Muscle layer of colon (tissue), 2 donors: ENCODE results near the gene ADSL.

ENCODE experiments used
- H3K27ac ChIP-seq: one replicate; pipeline ENCODE4 v1.7.0; 2013; ENCODE audit warnings: low read depth, mild to moderate bottlenecking, low read length, moderate library complexity
- H3K27me3 ChIP-seq, 2 donors: one replicate each; pipeline ENCODE4 v1.7.0; 2013; ENCODE audit warnings: low read length in 2 of 2, mild to moderate bottlenecking in 2 of 2; ENCODE audit not compliant: insufficient read depth in 2 of 2, control insufficient read depth in 1 of 2
- H3K36me3 ChIP-seq: one replicate; pipeline ENCODE4 v1.7.0; 2013; ENCODE audit warnings: mild to moderate bottlenecking, low read length; ENCODE audit not compliant: insufficient read depth
- H3K4me1 ChIP-seq: one replicate; pipeline ENCODE4 v1.7.0; 2013; ENCODE audit warnings: mild to moderate bottlenecking, low read length; ENCODE audit not compliant: insufficient read depth
- H3K4me3 ChIP-seq, 2 donors: one replicate each; pipeline ENCODE4 v1.7.0; 2013; ENCODE audit warnings: low read length in 2 of 2, low read depth in 1 of 2, mild to moderate bottlenecking in 1 of 2, moderate library complexity in 1 of 2
- H3K9ac ChIP-seq: one replicate; pipeline ENCODE4 v1.7.0; 2013; ENCODE audit warnings: low read length
- H3K9me3 ChIP-seq: one replicate; pipeline ENCODE4 v1.7.0; 2013; ENCODE audit warnings: mild to moderate bottlenecking, low read length
- donor health status: abdominal sarcoma.
- donor health status: Adenocarcinoma of cecum.

ADSL gene

GRCh38 chr22:40329466-40329865 lies 16.8 kb upstream of the ADSL start:
- H3K27me3 ChIP-seq: no peaks in the 10 kb centered on the region
- H3K9me3 ChIP-seq: no peaks in the 10 kb centered on the region
- no peak overlapping the region for H3K27ac ChIP-seq
- peaks cover 17% of the 10 kb centered on the region for H3K36me3 ChIP-seq
- H3K4me3 ChIP-seq: no peak overlapping the region
- H3K9ac ChIP-seq: no peak overlapping the region
- H3K4me1 ChIP-seq: peaks cover 7% of the 10 kb centered on the region

- H3K4me3 ChIP-seq: no peak overlapping the region
Observed at GRCh38 chr22:40330086-40330485, 16.2 kb upstream of the ADSL start.

GRCh38 chr22:40330615-40331014 lies 15.7 kb upstream of the ADSL start:
- Histone ChIP-seq H3K4me3 (no peak overlapping the region), H3K36me3 (peaks cover 8% of the 10 kb centered on the region), H3K9ac (no peak overlapping the region), H3K4me1 (no peaks in the 10 kb centered on the region), H3K27me3 (no peaks in the 10 kb centered on the region), H3K9me3 (no peaks in the 10 kb centered on the region), H3K27ac (no peak overlapping the region)

More at GRCh38 chr22:40330086-40330485, 16.2 kb upstream of the ADSL start:
- Histone ChIP-seq H3K9ac (no peak overlapping the region), H3K9me3 (no peaks in the 10 kb centered on the region), H3K4me1 (peaks cover under 1% of the 10 kb centered on the region), H3K27ac (no peak overlapping the region), H3K36me3 (peaks cover 14% of the 10 kb centered on the region), H3K27me3 (no peaks in the 10 kb centered on the region)

GRCh38 chr22:40331706-40332105 lies 14.6 kb upstream of the ADSL start:
- no peak overlapping the region for H3K27ac ChIP-seq
- no peaks in the 10 kb centered on the region for H3K9me3 ChIP-seq
- H3K4me1 ChIP-seq: no peaks in the 10 kb centered on the region
- H3K9ac ChIP-seq: no peak overlapping the region
- no peaks in the 10 kb centered on the region for H3K27me3 ChIP-seq
- peaks cover 7% of the 10 kb centered on the region for H3K36me3 ChIP-seq
- H3K4me3 ChIP-seq: no peak overlapping the region

- Histone ChIP-seq H3K4me3 (no peak overlapping the region), H3K9ac (no peak overlapping the region), H3K27me3 (no peaks in the 10 kb centered on the region), H3K9me3 (no peaks in the 10 kb centered on the region), H3K27ac (peak overlapping the region; percentile 24), H3K36me3 (peaks cover 7% of the 10 kb centered on the region), H3K4me1 (no peaks in the 10 kb centered on the region)
Observed at GRCh38 chr22:40332319-40332781, 13.9 kb upstream of the ADSL start.

GRCh38 chr22:40334060-40334459 lies 12.2 kb upstream of the ADSL start:
- Histone ChIP-seq H3K36me3 (peaks cover 7% of the 10 kb centered on the region), H3K4me1 (no peaks in the 10 kb centered on the region), H3K9me3 (no peaks in the 10 kb centered on the region), H3K27me3 (no peaks in the 10 kb centered on the region), H3K4me3 (no peak overlapping the region), H3K27ac (no peak overlapping the region), H3K9ac (no peak overlapping the region)

- Histone ChIP-seq H3K4me1 (no peaks in the 10 kb centered on the region), H3K4me3 (no peak overlapping the region), H3K36me3 (peaks cover 7% of the 10 kb centered on the region), H3K9ac (no peak overlapping the region), H3K27me3 (no peaks in the 10 kb centered on the region), H3K27ac (no peak overlapping the region), H3K9me3 (no peaks in the 10 kb centered on the region)
Observed at GRCh38 chr22:40334899-40335298, 11.4 kb upstream of the ADSL start.

GRCh38 chr22:40335358-40335757 lies 10.9 kb upstream of the ADSL start:
- no peak overlapping the region for H3K9ac ChIP-seq
- H3K36me3 ChIP-seq: peaks cover 3% of the 10 kb centered on the region
- no peak overlapping the region for H3K4me3 ChIP-seq
- no peak overlapping the region for H3K27ac ChIP-seq
- no peaks in the 10 kb centered on the region for H3K4me1 ChIP-seq
- H3K27me3 ChIP-seq: no peaks in the 10 kb centered on the region
- no peaks in the 10 kb centered on the region for H3K9me3 ChIP-seq

- no peak overlapping the region for H3K4me3 ChIP-seq
- H3K9me3 ChIP-seq: no peaks in the 10 kb centered on the region
- no peak overlapping the region for H3K27ac ChIP-seq
- no peaks in the 10 kb centered on the region for H3K27me3 ChIP-seq
- no peak overlapping the region for H3K9ac ChIP-seq
- no peaks in the 10 kb centered on the region for H3K4me1 ChIP-seq
- H3K36me3 ChIP-seq: no peaks in the 10 kb centered on the region
Observed at GRCh38 chr22:40340044-40340443, 6.3 kb upstream of the ADSL start.

GRCh38 chr22:40341604-40342003 lies 4.7 kb upstream of the ADSL start:
- no peaks in the 10 kb centered on the region for H3K4me1 ChIP-seq
- H3K9ac ChIP-seq: no peak overlapping the region
- H3K4me3 ChIP-seq: no peak overlapping the region
- H3K36me3 ChIP-seq: no peaks in the 10 kb centered on the region
- H3K27me3 ChIP-seq: no peaks in the 10 kb centered on the region
- no peak overlapping the region for H3K27ac ChIP-seq
- no peaks in the 10 kb centered on the region for H3K9me3 ChIP-seq

- Histone ChIP-seq H3K27ac (no peak overlapping the region), H3K9me3 (no peaks in the 10 kb centered on the region), H3K36me3 (no peaks in the 10 kb centered on the region), H3K9ac (no peak overlapping the region), H3K4me3 (no peak overlapping the region), H3K4me1 (peaks cover 6% of the 10 kb centered on the region), H3K27me3 (no peaks in the 10 kb centered on the region)
Observed at GRCh38 chr22:40342521-40342920, 3.8 kb upstream of the ADSL start.

GRCh38 chr22:40345271-40345670 lies 1.0 kb upstream of the ADSL start:
- Histone ChIP-seq H3K36me3 (peaks cover 11% of the 10 kb centered on the region), H3K4me3 (no peak overlapping the region), H3K4me1 (peaks cover 15% of the 10 kb centered on the region), H3K27me3 (no peaks in the 10 kb centered on the region), H3K9ac (no peak overlapping the region), H3K27ac (no peak overlapping the region), H3K9me3 (no peaks in the 10 kb centered on the region)
